GM20431 (cell line): Measurements from ENCODE around the gene PFDN2.

ENCODE experiments used
- in situ Hi-C: fragments of 300-500 bp; cut with MseI, MboI; formaldehyde crosslinking; loops from one replicate; pipeline ENCODE4 v1.15.0; 2020; ENCODE audit warnings: low sequenced_read_pairs; ENCODE audit not compliant: unreplicated experiment

PFDN2 gene

DNA sequence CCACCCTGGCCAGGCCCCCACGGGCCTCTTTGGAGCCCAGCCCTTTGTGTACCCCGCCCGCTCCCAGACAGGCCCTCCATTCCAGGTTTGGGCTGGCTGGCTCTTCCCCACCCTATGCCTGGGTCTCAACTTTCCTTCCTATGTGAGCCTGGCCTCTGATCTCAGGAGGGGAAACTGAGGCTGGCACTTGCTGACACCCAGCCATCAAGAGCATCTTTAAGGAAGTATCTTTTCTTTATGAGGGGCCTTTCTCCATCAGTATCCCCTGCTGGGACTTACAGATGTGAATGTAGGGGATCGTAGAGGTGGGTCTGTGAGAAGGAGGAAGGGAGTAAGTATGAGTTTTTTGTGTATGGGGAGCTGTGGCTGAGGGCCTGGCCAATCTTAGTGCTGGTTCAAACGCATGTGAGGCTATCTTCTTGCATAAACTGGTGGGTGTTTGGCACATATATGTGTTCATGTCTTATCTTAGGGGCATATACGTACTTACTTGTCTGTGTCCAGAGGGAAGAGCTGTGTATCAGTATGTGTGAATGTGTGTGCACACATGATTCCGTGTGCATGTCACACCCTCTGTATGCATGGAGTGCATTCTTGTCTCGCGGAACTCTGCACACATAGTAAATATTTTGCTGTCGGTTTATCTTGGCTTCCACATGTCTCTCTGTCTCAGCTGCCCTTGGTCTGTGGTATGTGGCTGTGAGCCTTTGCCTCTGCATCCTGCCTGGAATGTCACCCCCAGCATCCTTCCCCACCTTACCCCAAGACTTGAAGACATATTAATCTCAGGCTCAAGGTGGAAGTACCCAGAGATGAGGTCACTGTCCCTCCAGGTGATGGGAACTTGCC lies 33.9 kb downstream of the PFDN2 start:
- in situ Hi-C loops = no loop called here

DNA sequence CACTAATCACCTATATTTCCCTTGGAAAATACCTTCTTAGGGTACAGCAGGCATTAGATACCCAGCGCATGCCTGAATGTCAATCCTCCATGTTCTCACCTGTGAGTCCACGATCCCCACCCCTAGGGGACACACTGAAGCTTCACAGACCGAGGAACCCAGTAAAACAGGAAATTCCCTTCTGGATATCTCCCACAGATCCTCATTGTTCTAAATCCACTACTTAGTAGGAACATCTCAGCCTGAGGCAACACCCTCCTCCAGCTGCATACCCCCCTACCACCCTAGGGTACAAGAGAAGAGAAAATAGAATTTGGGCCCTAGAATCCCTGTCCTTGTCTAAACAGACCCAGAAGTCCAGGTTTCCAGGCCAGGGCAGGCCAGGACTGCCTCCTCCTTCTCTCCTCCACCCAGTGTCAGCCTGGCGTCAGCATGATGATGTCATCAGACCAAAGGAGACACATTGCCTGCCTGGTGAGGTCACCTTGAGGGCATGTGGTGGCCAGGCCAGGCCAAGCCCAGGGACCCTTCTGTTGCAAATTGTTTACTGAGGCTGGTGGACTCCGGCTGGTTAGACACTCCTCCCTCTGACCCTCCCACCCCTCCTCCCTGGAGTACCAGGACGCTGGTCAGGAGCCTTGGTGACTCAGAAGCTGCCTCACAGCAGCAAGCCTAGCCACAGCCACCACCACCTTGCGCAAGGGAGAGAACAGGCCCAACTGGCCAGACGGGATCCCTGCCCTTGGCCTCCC lies 34.7 kb downstream of the PFDN2 start:
- in situ Hi-C loops = no loop called here

DNA sequence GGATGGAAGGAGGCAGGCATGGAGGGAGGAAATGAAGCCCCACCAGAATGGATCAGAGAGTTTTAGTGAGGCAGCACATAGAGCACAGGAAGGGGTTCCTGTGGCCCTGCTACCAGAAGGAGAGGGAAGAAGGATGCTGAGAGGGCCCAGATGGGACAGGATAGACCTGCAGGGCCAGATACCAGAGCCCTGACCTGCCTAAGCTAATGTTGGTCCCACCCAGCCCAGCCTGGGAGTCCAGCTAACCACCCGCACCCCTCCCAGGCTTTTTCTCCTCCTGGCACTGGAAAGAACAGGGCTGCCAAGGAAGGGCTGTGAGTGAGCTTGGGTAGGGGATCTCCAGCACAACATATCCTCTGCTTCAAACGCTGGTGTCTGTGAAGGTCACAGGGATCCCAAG lies 35.4 kb downstream of the PFDN2 start:
- in situ Hi-C loops = no loop called here

DNA sequence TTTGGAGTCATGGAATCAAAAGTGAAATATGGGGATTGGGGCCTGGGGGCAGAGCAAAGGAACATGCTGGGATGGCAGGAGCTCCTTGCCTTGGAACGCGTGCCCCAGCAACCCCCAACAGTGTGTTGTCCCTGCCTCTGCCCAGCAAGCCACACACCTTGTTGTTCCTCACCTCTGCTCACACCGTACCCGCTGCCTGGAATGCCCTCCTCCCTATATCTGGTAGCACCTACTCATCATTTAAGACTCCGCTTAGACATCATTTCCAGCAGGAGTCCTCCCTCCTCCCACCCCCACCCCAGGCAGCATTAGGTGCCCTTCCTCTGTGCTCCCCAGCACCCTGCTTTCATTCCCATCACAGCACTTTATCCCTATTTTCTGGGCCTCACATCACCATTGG lies 36.3 kb downstream of the PFDN2 start:
- in situ Hi-C loops = no loop called here

DNA sequence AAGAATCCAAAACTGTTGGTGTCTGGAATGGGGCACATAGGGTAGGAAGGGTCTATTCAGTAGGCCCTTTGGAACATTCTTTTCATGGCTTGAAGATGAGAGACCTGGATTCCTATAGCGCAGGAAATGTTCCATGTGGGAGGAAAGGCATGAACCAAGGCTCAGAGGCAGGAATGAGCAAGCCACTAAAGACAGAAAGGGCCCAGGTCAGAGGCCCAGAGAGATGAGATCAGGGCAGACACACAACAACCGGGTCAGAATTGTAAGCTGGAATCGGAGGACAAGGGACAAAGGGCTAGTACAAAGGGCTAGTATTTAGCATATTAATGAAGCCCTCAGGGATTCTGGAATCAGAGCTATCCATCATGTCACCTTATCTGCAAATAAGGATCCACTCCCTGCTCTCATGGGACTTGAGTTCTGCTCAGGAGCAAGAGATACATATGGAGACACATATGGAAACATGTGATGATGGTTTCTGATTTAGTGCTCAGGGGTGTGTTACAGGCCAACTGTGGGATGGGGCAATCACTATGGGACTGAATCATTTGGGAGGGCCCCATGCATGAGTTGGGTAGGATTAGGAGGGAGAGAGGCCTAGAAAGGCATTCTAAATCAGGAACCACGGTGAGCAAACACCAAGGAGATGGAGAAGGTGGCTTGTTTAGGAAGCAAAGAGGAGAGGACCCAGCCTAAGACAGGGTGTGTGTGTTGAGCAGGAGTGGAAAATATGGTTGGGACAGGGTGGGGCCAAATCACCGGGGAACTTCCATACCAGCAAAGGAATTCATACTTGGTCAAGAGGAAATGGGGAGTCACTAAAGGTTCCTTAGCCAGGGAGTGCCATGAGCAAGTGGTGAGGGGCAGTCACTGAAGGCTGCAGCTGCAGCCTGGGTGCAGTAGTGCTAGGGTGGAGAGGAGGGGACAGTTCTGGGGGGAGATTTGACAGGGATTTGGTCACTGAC lies 37.1 kb downstream of the PFDN2 start:
- in situ Hi-C loops = no loop called here

DNA sequence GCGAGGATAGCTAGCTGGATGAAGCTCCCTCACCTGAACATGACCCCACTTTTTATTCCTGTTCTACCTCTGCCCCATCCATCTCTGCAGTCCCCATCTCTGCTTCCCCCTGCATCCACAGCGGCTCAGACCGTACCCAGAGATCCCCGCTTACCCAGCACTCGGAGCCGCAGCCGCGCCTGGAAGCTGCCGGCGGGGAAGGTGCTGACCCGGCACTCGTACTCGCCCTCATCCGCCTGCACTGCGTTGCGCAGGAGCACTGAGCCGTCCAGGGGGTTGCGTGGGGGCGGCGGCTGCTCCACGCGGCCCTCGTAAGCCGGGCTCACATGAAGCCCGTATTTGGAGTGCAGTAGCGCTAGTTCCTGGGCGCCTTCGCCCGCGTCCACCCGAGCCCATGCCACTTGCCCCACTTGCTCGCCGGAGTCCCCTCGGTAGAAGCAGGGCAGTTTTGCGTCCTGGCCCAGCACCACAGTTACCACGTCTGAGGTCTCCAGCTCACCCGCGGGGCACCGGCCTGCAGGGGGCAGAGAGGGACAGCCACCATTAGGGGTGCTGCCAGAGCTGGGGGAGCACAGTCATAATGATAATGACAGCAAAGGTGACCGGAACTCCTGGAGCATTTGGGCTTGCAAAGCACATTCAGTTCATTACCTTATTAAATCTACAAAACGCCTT lies 38.3 kb downstream of the PFDN2 start:
- in situ Hi-C loops = no loop called here

DNA sequence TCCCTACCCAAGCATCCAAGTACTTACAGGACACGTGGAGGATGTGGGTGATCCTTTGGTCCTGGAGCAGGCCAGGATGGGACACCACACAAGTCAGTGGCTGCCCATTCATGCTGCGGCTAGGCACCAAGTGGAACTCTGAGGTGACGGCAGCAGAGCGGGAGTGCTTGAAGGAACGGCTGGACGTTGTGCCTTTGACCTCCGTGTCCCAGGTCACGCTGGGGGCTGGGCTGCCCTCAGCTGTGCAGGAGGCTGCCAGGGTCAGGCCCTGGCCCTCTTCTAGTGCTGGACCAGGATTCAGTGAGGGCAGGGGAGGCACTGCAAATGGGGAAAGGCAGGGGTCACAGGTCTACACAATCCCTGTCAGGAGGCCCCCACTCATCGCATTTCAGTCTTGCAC lies 40.4 kb downstream of the PFDN2 start:
- in situ Hi-C loops = no loop called here

DNA sequence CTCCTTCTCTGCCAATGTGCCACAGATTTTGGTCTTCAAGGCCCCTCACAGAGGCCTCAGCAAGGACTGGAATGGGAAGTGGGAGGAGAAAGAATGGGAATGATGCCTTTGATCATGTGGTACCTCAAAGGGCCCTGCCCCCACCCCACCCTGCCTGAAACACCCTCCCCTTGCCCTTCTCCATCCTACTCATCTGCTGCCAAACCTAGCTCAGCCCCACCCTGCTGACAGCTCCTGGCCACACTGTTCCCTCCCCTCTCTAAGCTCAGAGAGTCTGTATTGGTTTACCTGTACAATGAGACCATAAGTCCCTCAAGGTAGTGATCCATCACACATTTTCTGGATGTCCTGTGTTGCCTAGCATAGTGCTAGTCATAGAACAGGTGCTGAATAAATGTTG lies 41.4 kb downstream of the PFDN2 start:
- in situ Hi-C loops = no loop called here

DNA sequence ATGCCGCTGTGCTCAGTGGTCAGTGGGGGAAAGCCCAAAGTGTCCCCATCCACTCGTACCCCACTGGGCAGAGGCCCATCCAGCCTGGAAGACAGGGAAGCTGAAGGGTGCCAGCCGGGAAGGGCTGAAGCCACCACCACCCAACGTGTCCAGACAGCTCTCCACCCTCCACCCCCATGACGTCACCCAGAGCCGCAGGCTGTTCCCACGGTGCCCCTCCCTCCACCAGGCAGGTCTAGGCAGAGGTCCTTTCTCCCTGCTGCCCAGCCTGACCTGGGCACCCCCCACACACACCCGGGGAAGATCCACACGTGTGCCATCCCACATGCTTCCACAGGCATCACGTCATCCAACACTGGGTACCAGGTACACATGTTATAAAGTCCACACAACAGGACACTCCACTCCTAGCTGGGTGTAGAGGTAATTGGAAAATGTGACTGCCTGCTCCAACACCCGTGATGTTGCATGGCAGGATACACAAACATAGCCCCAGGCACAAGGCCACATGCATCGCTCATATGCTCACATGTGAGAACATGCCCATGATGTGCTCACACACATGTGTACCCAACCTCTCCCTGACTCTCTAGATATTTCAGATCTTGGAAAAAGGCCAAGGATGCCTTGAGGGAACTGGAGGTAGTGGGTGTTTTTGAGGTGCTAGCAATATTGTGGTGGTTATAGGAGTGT lies 43.0 kb downstream of the PFDN2 start:
- in situ Hi-C loops = no loop called here

DNA sequence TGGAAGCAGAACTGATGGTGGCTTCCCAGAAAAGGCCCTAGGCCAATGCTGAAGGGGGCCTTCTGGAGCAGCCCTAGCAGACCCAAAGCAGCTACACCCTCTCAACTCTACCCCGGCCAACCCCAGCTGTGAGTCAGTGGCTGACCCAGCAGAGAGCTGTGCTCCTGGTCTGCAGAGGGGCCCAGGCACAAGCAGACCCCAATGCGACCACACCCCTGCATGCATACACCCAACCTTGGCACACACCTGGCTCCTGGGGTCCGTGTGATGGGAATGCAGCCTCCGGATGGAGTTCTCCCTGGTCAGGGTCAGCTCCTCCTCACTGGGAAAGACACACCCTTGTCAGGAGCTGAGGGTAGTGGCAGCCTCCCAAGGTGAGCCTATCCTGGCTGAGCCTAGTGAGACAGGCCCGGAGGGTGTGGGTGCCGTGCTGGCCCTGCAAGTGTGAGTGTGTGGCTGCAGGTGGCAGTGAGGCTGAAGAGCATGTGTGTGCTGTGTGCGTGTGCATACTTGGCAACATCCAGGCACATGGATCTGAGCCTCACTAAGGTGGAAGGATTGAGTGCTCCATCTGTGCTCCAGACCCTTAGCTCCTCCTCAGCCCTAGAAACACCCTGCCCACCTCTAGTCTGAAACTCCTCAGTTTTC lies 44.2 kb downstream of the PFDN2 start:
- in situ Hi-C loops = no loop called here

DNA sequence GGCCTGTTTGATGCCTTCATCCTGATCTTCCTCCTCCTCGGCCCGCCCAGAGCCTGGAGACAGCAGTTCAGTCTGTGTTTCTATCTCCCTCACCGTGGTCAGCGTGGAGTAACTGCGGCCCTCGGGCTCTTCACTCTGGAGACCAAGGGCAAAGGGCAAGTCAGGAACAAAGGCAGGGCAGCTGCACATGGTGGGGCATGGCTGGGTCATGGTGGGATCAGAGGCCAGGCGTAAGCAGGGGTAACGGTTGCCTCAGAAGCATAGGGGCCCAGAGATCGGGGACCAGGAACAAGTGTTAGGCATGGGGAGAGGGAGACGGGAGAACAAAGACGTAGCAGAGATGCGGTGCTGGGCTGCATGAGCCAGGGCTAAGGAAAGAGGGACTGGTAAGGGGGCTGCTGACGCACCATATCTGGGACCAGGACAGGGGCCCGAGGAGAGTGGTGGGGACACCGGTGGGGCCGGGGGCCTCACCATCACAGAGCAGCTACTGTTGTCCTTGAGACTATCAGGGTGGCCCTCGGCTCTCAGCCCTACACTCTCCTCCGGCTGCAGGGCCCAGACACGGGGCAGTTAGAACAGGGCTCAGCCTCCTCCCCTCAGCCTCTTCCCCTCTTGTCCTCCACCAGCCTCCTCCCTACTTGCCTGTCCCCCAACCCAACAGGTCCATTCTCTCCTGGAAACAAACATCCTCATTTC lies 44.9 kb downstream of the PFDN2 start:
- in situ Hi-C loops = no loop called here

DNA sequence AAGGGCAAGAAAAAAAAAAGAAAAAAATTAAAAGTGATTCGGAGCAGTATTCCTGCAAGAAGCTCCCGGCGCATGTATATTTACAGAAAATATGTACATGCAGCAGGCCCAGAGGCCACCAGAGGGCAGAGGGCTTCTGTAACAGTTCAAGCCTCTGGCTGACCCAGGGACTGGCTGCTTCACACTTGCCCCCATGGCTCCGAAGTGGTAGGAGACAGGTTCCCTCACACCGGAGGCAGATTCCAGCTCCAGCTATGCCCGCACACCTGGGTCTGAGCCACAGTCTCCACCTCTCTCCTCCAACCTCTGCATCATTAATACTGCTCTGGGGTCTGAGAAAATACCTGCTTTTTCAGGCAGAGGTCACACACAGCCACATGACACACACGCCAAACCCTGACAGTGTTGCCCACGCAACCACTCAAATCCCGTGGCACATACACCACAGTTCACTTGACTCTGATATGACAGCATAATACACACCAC lies 45.9 kb downstream of the PFDN2 start:
- in situ Hi-C loops = no loop called here

DNA sequence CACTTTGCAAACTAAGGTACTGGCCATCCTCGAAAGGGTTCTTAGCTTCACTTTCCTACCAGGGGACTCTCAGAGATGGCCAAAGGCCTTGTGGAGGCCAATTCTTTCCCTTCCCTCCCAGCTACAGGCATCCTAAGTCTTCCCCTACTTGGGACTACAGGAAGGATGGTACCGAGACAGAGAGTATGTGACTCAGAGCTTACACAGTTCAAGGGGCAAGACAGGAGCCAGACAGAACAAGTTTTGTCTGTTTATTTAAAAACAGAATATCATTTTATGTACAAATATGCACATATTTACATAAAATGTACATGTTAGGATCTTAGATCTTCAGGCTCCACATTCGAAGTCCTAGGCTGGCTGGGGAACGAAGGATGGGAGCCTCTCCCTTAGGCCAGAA lies 47.1 kb downstream of the PFDN2 start:
- in situ Hi-C loops = no loop called here

DNA sequence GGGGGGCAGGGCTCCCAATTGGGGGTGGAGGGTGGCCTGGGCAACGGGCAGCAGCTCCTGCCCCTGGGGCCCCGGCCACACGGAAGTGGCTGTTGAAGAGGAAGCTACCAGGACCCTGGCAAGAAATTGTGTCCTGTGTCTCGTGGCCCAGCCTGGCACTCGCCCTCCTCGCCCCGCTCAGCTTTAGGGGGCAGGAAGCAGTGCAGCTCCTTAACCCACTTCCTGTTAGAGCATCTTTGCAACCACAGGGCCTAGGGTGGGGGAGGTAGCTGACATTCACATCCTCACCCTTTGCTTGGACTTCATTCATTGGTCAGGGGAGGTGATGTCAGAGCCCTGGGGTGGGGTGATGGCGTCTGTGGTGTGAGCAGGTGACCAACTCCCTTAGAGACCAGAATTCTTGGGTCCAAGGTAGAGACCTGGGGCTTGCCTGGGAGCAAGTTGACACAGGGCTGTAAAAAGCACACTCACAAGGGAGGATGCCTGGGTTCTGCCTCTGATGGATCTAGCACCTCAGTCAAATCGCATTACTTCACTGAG lies 48.0 kb downstream of the PFDN2 start, which contains the start of gene ARHGAP30:
Gene ARHGAP30, minus strand, starts transcription at position 161 of the 540 bp plus-strand sequence. CDS start 267 bp downstream, outside the sequence.
- in situ Hi-C loops = no loop called here

DNA sequence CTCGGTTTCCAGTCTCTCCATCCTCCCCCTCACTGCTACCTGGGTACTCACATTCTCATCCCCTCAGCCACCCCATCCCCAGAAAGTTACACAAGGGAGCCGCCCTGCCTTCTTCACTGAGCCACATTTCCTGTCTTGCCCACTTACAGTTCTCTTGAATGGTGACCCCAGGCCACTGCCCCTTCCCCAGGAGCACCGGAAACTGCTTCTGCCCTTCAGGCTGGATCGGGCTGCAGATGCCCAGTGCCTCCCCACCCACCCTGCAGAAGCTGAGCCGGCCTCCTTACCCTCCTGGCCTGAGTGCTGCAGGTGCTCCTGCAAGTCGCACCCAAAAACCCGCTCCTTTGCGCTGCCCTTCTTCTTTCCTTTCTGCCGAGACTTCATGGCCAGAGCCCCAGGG lies 48.6 kb downstream of the PFDN2 start:
- in situ Hi-C loops = no loop called here

DNA sequence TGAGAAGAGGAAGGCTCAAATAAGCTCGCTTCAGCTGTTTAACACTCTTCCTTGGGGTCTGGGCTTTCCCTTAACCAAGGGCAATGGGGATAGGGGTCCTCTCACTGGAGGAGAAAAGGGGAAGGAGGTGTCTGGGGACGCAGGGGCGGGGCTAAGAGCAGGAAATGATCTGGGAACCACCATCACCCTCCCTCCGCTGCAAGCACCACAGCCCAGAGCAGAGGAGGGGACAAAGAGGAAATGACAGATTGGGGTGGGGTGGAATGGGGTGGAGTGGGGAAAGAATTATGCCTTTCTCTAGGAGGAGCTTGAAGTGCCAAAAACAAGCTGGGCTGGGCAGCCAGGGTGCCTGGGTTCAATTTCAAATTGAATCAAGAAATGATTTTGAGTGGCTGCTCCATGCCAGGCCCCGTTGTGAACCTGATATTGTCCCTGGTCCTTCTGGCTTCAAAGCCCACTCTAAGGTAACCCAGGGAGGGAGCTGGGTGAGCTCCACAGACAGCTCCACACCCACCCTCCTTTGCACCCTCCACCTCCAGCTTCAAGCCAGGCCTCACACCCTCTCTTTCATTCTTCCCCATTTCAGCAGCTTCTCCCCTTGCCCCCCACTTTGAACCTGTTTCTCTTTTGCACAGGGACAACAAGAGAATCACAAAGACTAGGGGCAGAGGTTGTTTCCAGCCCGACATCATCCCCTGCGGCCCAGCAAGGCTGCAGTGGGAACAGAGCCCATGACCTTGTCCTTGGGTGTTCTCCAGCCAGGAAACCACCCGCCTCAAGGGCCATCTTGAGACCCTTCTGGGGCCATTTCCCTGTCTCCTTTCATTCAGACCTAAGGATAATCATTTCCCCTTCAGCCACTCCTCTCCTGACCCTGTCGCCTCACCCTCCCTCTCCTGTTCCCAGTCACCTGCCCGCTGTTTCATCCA lies 49.3 kb downstream of the PFDN2 start:
- in situ Hi-C loops = no loop called here

DNA sequence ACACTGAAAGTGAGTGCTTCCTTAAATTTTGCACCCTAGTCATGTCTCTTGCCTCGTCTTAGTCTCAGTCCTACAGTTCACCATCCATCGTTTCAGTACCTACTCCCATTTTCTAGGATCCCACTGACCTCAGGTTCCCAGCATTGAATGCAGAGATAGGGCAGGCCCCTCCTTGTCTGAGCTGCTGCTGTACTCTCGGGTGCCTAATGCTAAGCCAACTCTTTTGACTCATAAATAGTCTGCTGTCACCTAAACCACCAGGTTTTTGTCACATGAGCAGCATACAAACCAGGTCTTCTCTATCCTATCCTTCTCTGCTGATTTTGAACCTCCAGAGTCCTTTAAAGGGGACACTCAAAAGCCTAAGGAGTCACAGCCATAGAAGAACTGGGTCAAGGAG lies 51.1 kb downstream of the PFDN2 start:
- in situ Hi-C loops = no loop called here
